OCI-LY7 (cell line): ENCODE results near the gene PXMP4.

Source experiments
- CTCF ChIP-seq: fragments of 200-600 bp; sonication (generic); conservative IDR thresholded peaks from 2 replicates; pipeline ENCODE4 v1.5.1; 2014; ENCODE audit warnings: mild to moderate bottlenecking, antibody characterized with exemption, low read length, moderate library complexity, mixed read lengths
- EZH2phosphoT487 ChIP-seq: fragments of 200-600 bp; sonication (generic); IDR thresholded peaks from 2 replicates; pipeline ENCODE4 v1.6.1; 2018; ENCODE audit warnings: low read depth, borderline replicate concordance, mild to moderate bottlenecking, mixed run types, antibody characterized with exemption, low read length, moderate library complexity, mixed read lengths

DNA sequence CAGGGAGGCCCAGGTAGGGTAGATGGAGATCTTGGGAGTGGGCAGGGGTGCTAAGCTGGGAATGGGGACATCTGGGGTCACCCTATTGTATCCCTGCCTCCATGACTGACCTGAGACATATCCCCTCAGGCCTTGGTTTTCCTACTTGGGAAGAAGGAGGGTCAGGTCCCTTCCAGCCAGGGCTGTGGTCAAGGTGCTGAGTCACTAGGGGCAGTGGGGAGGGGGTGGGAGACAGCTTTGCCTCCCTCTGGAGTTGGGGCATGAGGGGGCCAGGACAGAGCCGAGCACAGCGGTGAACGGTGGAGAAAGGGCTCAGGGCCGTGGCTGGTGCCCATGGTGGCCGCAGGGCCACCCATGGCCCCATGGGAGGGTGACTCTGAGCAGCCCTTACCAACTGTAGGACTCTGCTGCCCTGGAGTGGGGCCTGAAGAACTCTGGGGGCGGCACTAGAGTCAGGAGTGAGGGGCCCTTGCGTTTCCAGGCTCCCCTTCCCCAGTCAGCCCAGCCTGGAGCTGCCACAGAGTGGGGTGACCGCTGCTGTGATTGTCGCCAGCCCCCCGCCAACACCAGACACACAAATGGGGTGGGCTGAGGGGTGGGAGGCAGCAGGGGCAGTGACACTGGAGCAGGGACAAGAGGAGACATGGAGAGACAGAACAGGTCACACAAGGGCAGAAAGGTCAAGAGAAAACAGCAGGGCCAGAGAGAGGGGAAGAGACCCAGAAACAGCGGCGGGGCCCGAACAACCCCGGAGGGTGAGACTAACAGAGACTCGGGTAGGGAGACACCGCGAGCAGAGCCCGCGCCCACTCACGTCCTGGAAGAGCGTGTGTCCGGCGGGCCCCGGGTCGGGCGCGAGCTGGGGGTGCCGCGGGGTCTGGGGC, 46.5 kb downstream of the PXMP4 start:
- TF ChIP-seq CTCF, result no peak
- no peak for TF ChIP-seq EZH2phosphoT487
